Uterus (tissue), 4 donors: ENCODE data around the gene AGBL1. TPM values are rescaled to one million over a fixed set of nuclear protein-coding genes. Genes with fewer than 3 reads are reported as not detected.

Experiments used
- DNase-seq, 2 donors: peaks; one replicate each; pipeline ENCODE4 v3.0.0-alpha.2; 2019 to 2020
- H3K27ac ChIP-seq, 2 donors: fragments of 200-600 bp; sonication (generic); 1 replicate in 1 of 2; 2 replicates in 1 of 2; pipeline ENCODE4 v1.5.1; 2016 to 2018
- H3K27me3 ChIP-seq, 2 donors: fragments of 200-600 bp; sonication (generic); one replicate each; pipeline ENCODE4 v1.5.1; 2018 to 2019; ENCODE audit warnings: control low read depth in 1 of 2
- H3K36me3 ChIP-seq, 2 donors: fragments of 200-600 bp; sonication (generic); one replicate each; pipeline ENCODE4 v1.5.1; 2019; ENCODE audit warnings: control low read depth in 1 of 2
- H3K4me1 ChIP-seq, 2 donors: fragments of 200-600 bp; sonication (generic); one replicate each; pipeline ENCODE4 v1.5.1; 2018 to 2019; ENCODE audit warnings: control low read depth in 1 of 2
- H3K4me3 ChIP-seq, 2 donors: fragments of 200-600 bp; sonication (generic); 1 replicate in 1 of 2; 2 replicates in 1 of 2; pipeline ENCODE4 v1.5.1; 2018 to 2019; ENCODE audit warnings: mild to moderate bottlenecking in 1 of 2
- H3K9me3 ChIP-seq, 2 donors: fragments of 200-600 bp; sonication (generic); one replicate each; pipeline ENCODE4 v1.5.1; 2019; ENCODE audit warnings: control low read depth in 1 of 2
- CTCF ChIP-seq, 4 experiments: fragments of 200-600 bp in 2 of 4; fragments of 450-650 bp in 2 of 4; sonication (generic) in 2 of 4; IDR thresholded peaks; one replicate each; pipeline ENCODE4 v1.5.1; 2016 to 2019; ENCODE audit warnings: antibody characterized with exemption in 4 of 4, mild to moderate bottlenecking in 2 of 4, moderate library complexity in 1 of 4
- POLR2A ChIP-seq, 2 donors: fragments of 450-650 bp; IDR thresholded peaks; one replicate each; pipeline ENCODE4 v1.6.1; 2016; ENCODE audit warnings: antibody characterized with exemption in 2 of 2, mild to moderate bottlenecking in 1 of 2, moderate library complexity in 1 of 2
- intact Hi-C: fragments of 100-400 bp; cut with DNase I; formaldehyde crosslinking; loops from one replicate; pipeline ENCODE4 v1.15.1; 2023; ENCODE audit warnings: low total_unique reads
- total RNA-seq, 4 donors: library from RNA; depleted of rRNA in 3 of 4; stranded (reverse); fragments of >200 nt in 3 of 4; gene quantifications; one replicate each; pipeline versions ENCODE4 v1.1.0 to v1.2.4, GENCODE V29; 2014 to 2023
- donor health status: DM: yes; HTN: yes; CAD: no.

The AGBL1 gene
- total RNA-seq, 4 donors from 2014 or later: 0.07 TPM; not detected in 3

DNA sequence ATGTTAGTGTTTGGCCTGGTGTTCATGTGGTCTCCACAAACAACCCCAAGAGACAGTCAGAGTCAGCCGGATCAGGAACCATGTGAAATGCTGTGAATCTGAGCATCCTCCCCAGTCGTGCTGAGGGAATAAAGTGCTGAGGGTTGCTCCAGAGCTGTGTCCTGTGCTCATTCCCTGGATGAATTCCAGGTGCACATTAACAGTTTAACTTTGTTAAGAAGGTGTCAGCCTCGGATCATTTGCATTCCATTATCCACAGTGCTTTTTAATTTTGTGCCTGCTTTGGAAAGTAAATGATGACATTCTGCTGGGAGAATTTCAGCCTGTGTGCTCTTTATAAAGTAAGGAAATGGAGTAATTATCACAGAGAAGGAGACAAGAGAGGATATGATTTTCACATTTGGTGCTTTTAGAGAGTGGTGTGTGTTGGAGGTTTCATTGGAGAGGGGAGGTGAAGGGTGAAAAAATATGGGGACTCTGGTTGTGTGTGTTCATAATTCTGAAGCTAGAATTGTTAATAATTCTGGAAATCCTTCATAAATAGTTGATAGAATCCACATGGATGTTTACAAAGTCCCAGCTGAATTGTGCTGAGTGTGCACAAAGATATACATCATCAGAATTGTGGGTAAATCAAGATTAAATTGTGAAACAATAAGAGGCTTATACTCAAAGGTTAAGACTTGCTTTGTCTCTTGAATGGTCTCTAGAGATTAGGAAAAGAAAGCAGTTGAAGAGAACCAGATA is 621.4 kb downstream of the AGBL1 start:
- H3K4me3 ChIP-seq: no peak overlapping the region
- TF ChIP-seq CTCF (IDR thresholded peaks at IDR 0.05): no peak
- H3K27ac ChIP-seq: no peak overlapping the region
- DNase-seq: no peak
- no peaks in the 10 kb centered on the region for H3K4me1 ChIP-seq
- intact Hi-C loops: no loop called here
- H3K36me3 ChIP-seq: no peaks in the 10 kb centered on the region
- H3K9me3 ChIP-seq: no peaks in the 10 kb centered on the region
- H3K27me3 ChIP-seq: no peaks in the 10 kb centered on the region

- Histone ChIP-seq H3K9me3 (no peaks in the 10 kb centered on the region), H3K27ac (no peak overlapping the region), H3K4me3 (no peak overlapping the region), H3K27me3 (no peaks in the 10 kb centered on the region), H3K36me3 (no peaks in the 10 kb centered on the region), H3K4me1 (no peaks in the 10 kb centered on the region)
- DNase-seq: no peak
- intact Hi-C loops: no loop called here
- TF ChIP-seq POLR2A (IDR thresholded peaks at IDR 0.05) (no peak), CTCF (IDR thresholded peaks at IDR 0.05) (no peak)
These were observed 621.9 kb downstream of the AGBL1 start for GRCh38 chr15:86701611-86701963.

GRCh38 chr15:86706813-86707212 is 627.1 kb downstream of the AGBL1 start:
- Histone ChIP-seq H3K9me3 (no peaks in the 10 kb centered on the region), H3K36me3 (no peaks in the 10 kb centered on the region), H3K27ac (no peak overlapping the region), H3K4me3 (no peak overlapping the region), H3K27me3 (no peaks in the 10 kb centered on the region), H3K4me1 (no peaks in the 10 kb centered on the region)
- no peak for TF ChIP-seq POLR2A (IDR thresholded peaks at IDR 0.05)
- intact Hi-C loops: no loop called here
- no peak for DNase-seq

- no peak for DNase-seq
- no peaks in the 10 kb centered on the region for H3K4me1 ChIP-seq
- TF ChIP-seq CTCF (IDR thresholded peaks at IDR 0.05) (no peak), POLR2A (IDR thresholded peaks at IDR 0.05) (no peak)
- no peaks in the 10 kb centered on the region for H3K36me3 ChIP-seq
- intact Hi-C loops: no loop called here
- H3K9me3 ChIP-seq: no peaks in the 10 kb centered on the region
- no peak overlapping the region for H3K27ac ChIP-seq
- H3K4me3 ChIP-seq: no peak overlapping the region
- H3K27me3 ChIP-seq: no peaks in the 10 kb centered on the region
These were observed 631.8 kb downstream of the AGBL1 start for GRCh38 chr15:86711476-86711875.

DNA sequence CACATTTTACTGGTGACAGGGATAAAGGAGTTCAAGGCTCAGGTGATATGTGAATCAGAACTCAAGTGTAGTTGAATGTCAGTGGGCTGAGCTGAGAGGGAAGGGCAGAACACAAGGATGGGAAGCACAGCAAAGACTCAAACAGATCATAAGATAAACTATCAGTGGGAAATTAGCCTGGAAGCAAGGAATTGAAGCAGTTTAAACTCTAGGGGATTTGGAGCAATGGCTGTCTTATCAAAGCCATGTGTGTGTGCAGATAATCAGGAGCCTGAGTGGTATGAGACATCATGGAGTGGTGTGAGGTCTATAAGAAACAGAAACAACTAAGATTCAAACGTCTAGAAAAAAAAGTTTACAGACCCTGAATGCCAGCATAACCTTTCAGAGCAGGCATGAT is 634.6 kb downstream of the AGBL1 start:
- DNase-seq: no peak
- H3K27ac ChIP-seq: no peak overlapping the region
- TF ChIP-seq POLR2A (IDR thresholded peaks at IDR 0.05) (no peak), CTCF (IDR thresholded peaks at IDR 0.05) (no peak)
- H3K4me1 ChIP-seq: no peaks in the 10 kb centered on the region
- intact Hi-C loops: no loop called here
- no peak overlapping the region for H3K4me3 ChIP-seq
- H3K36me3 ChIP-seq: no peaks in the 10 kb centered on the region
- H3K27me3 ChIP-seq: no peaks in the 10 kb centered on the region
- no peaks in the 10 kb centered on the region for H3K9me3 ChIP-seq

DNA sequence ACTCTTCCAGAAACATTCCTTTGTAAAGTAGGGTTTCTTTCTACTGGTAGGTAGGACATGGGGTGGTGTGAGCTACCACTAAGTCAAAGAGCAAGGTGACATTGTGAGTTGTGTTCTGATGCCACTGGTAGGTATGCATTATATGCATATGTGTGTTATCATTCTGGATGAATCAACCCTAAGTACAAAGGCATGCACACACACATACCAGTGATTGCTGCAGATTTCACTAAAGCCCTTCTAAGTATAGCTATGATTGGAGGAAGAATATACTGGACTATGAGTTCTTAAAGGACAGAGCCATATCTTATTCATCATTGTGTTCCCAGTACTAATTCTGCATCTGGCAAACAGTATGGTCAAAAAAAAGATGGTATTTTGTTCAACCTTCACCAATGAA is 646.0 kb downstream of the AGBL1 start:
- Histone ChIP-seq H3K27ac (no peak overlapping the region), H3K9me3 (no peaks in the 10 kb centered on the region), H3K36me3 (no peaks in the 10 kb centered on the region), H3K27me3 (no peaks in the 10 kb centered on the region), H3K4me1 (no peaks in the 10 kb centered on the region), H3K4me3 (no peak overlapping the region)
- DNase-seq: no peak
- intact Hi-C loops: no loop called here
- TF ChIP-seq CTCF (IDR thresholded peaks at IDR 0.05) (no peak), POLR2A (IDR thresholded peaks at IDR 0.05) (no peak)
